Activated CD8-positive, alpha-beta memory T cell treated with anti-CD3 and anti-CD28 coated beads, Interleukin-2, amount 50 U/mL, for 24 hours (primary cell): ENCODE data around the gene USF2.

ENCODE experiments used
- DNase-seq: peaks from one replicate; pipeline ENCODE4 v3.0.0-alpha.2; 2020; ENCODE audit errors: extremely low read depth

USF2 gene

GRCh38 chr19:35265900-35266519 lies 2.8 kb upstream of the USF2 start:
- no peak for DNase-seq

- no peak for DNase-seq
These were observed 2.0 kb upstream of the USF2 start for GRCh38 chr19:35266520-35267352.

GRCh38 chr19:35267353-35267817 lies 1.4 kb upstream of the USF2 start:
- DNase-seq = no peak

- no peak for DNase-seq
These were observed 785 bp upstream of the USF2 start for GRCh38 chr19:35267818-35268535.

- DNase-seq = peak; percentile 39
These were observed 816 bp downstream of the USF2 start for GRCh38 chr19:35269438-35270117.

GRCh38 chr19:35270381-35270811 lies 1.6 kb downstream of the USF2 start:
- no peak for DNase-seq

- DNase-seq = no peak
These were observed 2.8 kb downstream of the USF2 start for GRCh38 chr19:35271546-35271945.

GRCh38 chr19:35272122-35272719 lies 3.5 kb downstream of the USF2 start:
- DNase-seq = no peak

GRCh38 chr19:35272954-35273649 lies 4.3 kb downstream of the USF2 start:
- DNase-seq = no peak

- DNase-seq = no peak
These were observed 5.0 kb downstream of the USF2 start for GRCh38 chr19:35273686-35274259.

- no peak for DNase-seq
These were observed 5.6 kb downstream of the USF2 start for GRCh38 chr19:35274323-35274722.

- no peak for DNase-seq
These were observed 8.0 kb downstream of the USF2 start for GRCh38 chr19:35276706-35277281.

GRCh38 chr19:35278578-35279284 lies 10.0 kb downstream of the USF2 start:
- DNase-seq = no peak

- DNase-seq = no peak
These were observed 10.6 kb downstream of the USF2 start for GRCh38 chr19:35279374-35279773.

- DNase-seq = no peak
These were observed 11.4 kb downstream of the USF2 start for GRCh38 chr19:35279985-35280821.

- DNase-seq = no peak
These were observed 12.5 kb downstream of the USF2 start for GRCh38 chr19:35281303-35281702.

- no peak for DNase-seq
These were observed 15.7 kb downstream of the USF2 start for GRCh38 chr19:35284153-35285094.

- DNase-seq = no peak
These were observed 16.3 kb downstream of the USF2 start for GRCh38 chr19:35285095-35285449.
